ENCODE data around the gene MYH7B.

The MYH7B gene

GRCh38 chr20:34955231-34956040 lies at the start of gene MYH7B, which contains the start of gene GSS:
TSS of gene MYH7B (plus strand) at chr20:34955868. CDS start at chr20:34978006, 22,138 bp downstream.
TSS of gene GSS (minus strand) at chr20:34955806. CDS start at chr20:34951852, 3,954 bp downstream.
- DNase-seq (ENCODE audit: low read depth, low spot score) = peak; percentile 28
- no peak for TF ChIP-seq FOXP2 (optimal IDR thresholded peaks at IDR 0.05; ENCODE audit: control extremely low read depth, extremely low read length, insufficient read depth)
- TF ChIP-seq POLR2AphosphoS5 (IDR thresholded peaks at IDR 0.05; ENCODE audit: borderline replicate concordance, low read depth, low read length) = peak; percentile 97

GRCh38 chr20:34907616-34908469 lies 47.8 kb upstream of the MYH7B start:
- Histone ChIP-seq H3K36me3 (ENCODE audit: insufficient read depth, low read length) (no peaks in the 10 kb centered on the region), H3K9me3 (ENCODE audit: low read depth, low read length) (no peaks in the 10 kb centered on the region), H3K27ac (peak overlapping the region; percentile 18; the same call in 1 of the 2 replicates), H3K4me3 (peak overlapping the region; percentile 35; the same call in 1 of the 2 replicates), H3K9ac (ENCODE audit: insufficient read length) (no peak overlapping the region)
- TF ChIP-seq EZH2 (IDR thresholded peaks at IDR 0.05) (no peak), POLR2AphosphoS5 (IDR thresholded peaks at IDR 0.05; ENCODE audit: borderline replicate concordance, low read depth, low read length) (peak; percentile 49; the same call in 1 of the 2 replicates)
- peak; percentile 98 for DNase-seq (ENCODE audit: low read depth, low spot score)

More at GRCh38 chr20:34955231-34956040, at the start of gene MYH7B, which contains the start of gene GSS:
- H3K36me3 ChIP-seq (ENCODE audit: insufficient read depth, low read length) = peaks cover 5% of the 10 kb centered on the region; the same call in 1 of the 2 replicates
- H3K9me3 ChIP-seq (ENCODE audit: low read depth, low read length) = no peaks in the 10 kb centered on the region
- peak within 1 kb of the TSS; percentile 43; the same call in 1 of the 2 replicates for H3K27ac ChIP-seq
- peak within 1 kb of the TSS; percentile 86 for H3K9ac ChIP-seq (ENCODE audit: insufficient read length)
- H3K4me3 ChIP-seq = peak within 1 kb of the TSS; percentile 87

GRCh38 chr20:34915131-34915530 lies 40.5 kb upstream of the MYH7B start:
- Histone ChIP-seq H3K4me3 (no peak overlapping the region), H3K9me3 (ENCODE audit: low read depth, low read length) (no peaks in the 10 kb centered on the region), H3K36me3 (ENCODE audit: insufficient read depth, low read length) (no peaks in the 10 kb centered on the region), H3K27ac (no peak overlapping the region), H3K9ac (ENCODE audit: insufficient read length) (no peak overlapping the region)
- TF ChIP-seq FOXP2 (optimal IDR thresholded peaks at IDR 0.05; ENCODE audit: control extremely low read depth, extremely low read length, insufficient read depth) (no peak), EZH2 (IDR thresholded peaks at IDR 0.05) (no peak), POLR2AphosphoS5 (IDR thresholded peaks at IDR 0.05; ENCODE audit: borderline replicate concordance, low read depth, low read length) (no peak)
- DNase-seq (ENCODE audit: low read depth, low spot score) = no peak

GRCh38 chr20:34915749-34916455 lies 39.8 kb upstream of the MYH7B start:
- H3K27ac ChIP-seq = no peak overlapping the region
- no peak overlapping the region for H3K9ac ChIP-seq (ENCODE audit: insufficient read length)
- H3K9me3 ChIP-seq (ENCODE audit: low read depth, low read length) = no peaks in the 10 kb centered on the region
- no peak for DNase-seq (ENCODE audit: low read depth, low spot score)
- no peaks in the 10 kb centered on the region for H3K36me3 ChIP-seq (ENCODE audit: insufficient read depth, low read length)
- no peak for TF ChIP-seq FOXP2 (optimal IDR thresholded peaks at IDR 0.05; ENCODE audit: control extremely low read depth, extremely low read length, insufficient read depth)
- TF ChIP-seq EZH2 (IDR thresholded peaks at IDR 0.05) = no peak
- TF ChIP-seq POLR2AphosphoS5 (IDR thresholded peaks at IDR 0.05; ENCODE audit: borderline replicate concordance, low read depth, low read length) = no peak
- no peak overlapping the region for H3K4me3 ChIP-seq

- TF ChIP-seq FOXP2 (optimal IDR thresholded peaks at IDR 0.05; ENCODE audit: control extremely low read depth, extremely low read length, insufficient read depth) (no peak), EZH2 (IDR thresholded peaks at IDR 0.05) (no peak), POLR2AphosphoS5 (IDR thresholded peaks at IDR 0.05; ENCODE audit: borderline replicate concordance, low read depth, low read length) (no peak)
- Histone ChIP-seq H3K9ac (ENCODE audit: insufficient read length) (no peak overlapping the region), H3K4me3 (no peak overlapping the region), H3K9me3 (ENCODE audit: low read depth, low read length) (no peaks in the 10 kb centered on the region), H3K27ac (no peak overlapping the region), H3K36me3 (ENCODE audit: insufficient read depth, low read length) (no peaks in the 10 kb centered on the region)
- no peak for DNase-seq (ENCODE audit: low read depth, low spot score)
Observed at GRCh38 chr20:34916774-34917354, 38.8 kb upstream of the MYH7B start.

- TF ChIP-seq POLR2AphosphoS5 (IDR thresholded peaks at IDR 0.05; ENCODE audit: borderline replicate concordance, low read depth, low read length) = no peak
- no peak for TF ChIP-seq FOXP2 (optimal IDR thresholded peaks at IDR 0.05; ENCODE audit: control extremely low read depth, extremely low read length, insufficient read depth)
- TF ChIP-seq EZH2 (IDR thresholded peaks at IDR 0.05) = no peak
- DNase-seq (ENCODE audit: low read depth, low spot score) = no peak
- peaks cover 14% of the 10 kb centered on the region; the same call in 1 of the 2 replicates for H3K36me3 ChIP-seq (ENCODE audit: insufficient read depth, low read length)
Observed at GRCh38 chr20:34920055-34920454, 35.6 kb upstream of the MYH7B start.

GRCh38 chr20:34921436-34921835 lies 34.2 kb upstream of the MYH7B start:
- DNase-seq (ENCODE audit: low read depth, low spot score) = no peak
- H3K36me3 ChIP-seq (ENCODE audit: insufficient read depth, low read length) = peaks cover 16% of the 10 kb centered on the region; the same call in 1 of the 2 replicates
- no peak overlapping the region for H3K27ac ChIP-seq
- H3K9me3 ChIP-seq (ENCODE audit: low read depth, low read length) = no peaks in the 10 kb centered on the region
- TF ChIP-seq EZH2 (IDR thresholded peaks at IDR 0.05) = no peak
- no peak for TF ChIP-seq FOXP2 (optimal IDR thresholded peaks at IDR 0.05; ENCODE audit: control extremely low read depth, extremely low read length, insufficient read depth)
- TF ChIP-seq POLR2AphosphoS5 (IDR thresholded peaks at IDR 0.05; ENCODE audit: borderline replicate concordance, low read depth, low read length) = no peak
- H3K4me3 ChIP-seq = no peak overlapping the region
- H3K9ac ChIP-seq (ENCODE audit: insufficient read length) = no peak overlapping the region

More at GRCh38 chr20:34920055-34920454, 35.6 kb upstream of the MYH7B start:
- H3K9ac ChIP-seq (ENCODE audit: insufficient read length) = no peak overlapping the region
- H3K9me3 ChIP-seq (ENCODE audit: low read depth, low read length) = no peaks in the 10 kb centered on the region
- no peak overlapping the region for H3K27ac ChIP-seq
- H3K4me3 ChIP-seq = no peak overlapping the region
